ENCODE measurements around the gene CD300LG. TPM values are rescaled to one million over a fixed set of nuclear protein-coding genes. Genes with fewer than 3 reads are reported as not detected.

Gene CD300LG
- total and polyA plus RNA-seq, 2 experiments from 2014 or later = not detected

DNA sequence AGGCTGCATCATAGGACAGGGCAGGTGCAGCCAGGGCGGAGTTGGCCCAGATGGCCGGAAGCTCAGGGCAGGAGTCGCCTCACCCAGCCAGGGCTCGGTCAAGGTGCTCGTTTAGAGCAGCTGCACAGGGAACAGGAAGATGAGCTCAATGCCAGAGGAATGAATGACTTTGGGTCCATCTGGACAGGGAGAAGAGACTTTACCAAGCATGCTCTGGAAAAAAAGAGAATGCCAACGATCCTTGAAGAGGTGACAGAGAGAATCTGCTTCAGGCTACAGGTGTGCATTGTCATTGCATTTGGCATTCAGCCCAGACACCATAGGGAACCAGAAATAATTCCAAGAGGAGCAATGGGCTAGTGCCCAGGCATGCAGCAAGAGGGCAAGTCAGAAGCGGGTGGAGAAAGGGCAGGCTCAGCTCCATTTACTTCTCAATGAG, 7.3 kb upstream of the CD300LG start:
- peak; percentile 65 for ATAC-seq
- Histone ChIP-seq H3K9me2 (ENCODE audit: insufficient read depth) (no peaks in the 10 kb centered on the region), H3K79me2 (replicated peaks; ENCODE audit: insufficient read depth) (no peaks in the 10 kb centered on the region), H4K20me1 (replicated peaks; ENCODE audit: insufficient read depth) (no peaks in the 10 kb centered on the region), H3K27me3 (ENCODE audit: insufficient read depth) (peaks cover 1% of the 10 kb centered on the region; the same call in 1 of the 2 replicates), H3K36me3 (ENCODE audit: insufficient read depth) (no peaks in the 10 kb centered on the region), H3K4me2 (no peak overlapping the region), H3K4me1 (ENCODE audit: insufficient read depth) (no peaks in the 10 kb centered on the region), H3K4me3 (no peak overlapping the region), H2AFZ (no peak overlapping the region), H3F3A (replicated peaks; ENCODE audit: low read depth) (no peaks in the 10 kb centered on the region), H3K27ac (ENCODE audit: low read depth) (no peak overlapping the region)
- peaks cover 6% of the 10 kb centered on the region for H3K4me1 Mint-ChIP-seq
- no peak overlapping the region for H3K4me3 Mint-ChIP-seq
- no peak overlapping the region for H3K27ac Mint-ChIP-seq
- peaks cover 11% of the 10 kb centered on the region for H3K27me3 Mint-ChIP-seq (ENCODE audit: insufficient read depth, low read depth, poor library complexity)
- DNase-seq (ENCODE audit: low spot score) = peak; percentile 20
- no peaks in the 10 kb centered on the region for H3K36me3 Mint-ChIP-seq (ENCODE audit: low read depth)
- TF ChIP-seq STAT1 (IDR thresholded peaks at IDR 0.05; ENCODE audit: unreplicated experiment) (no peak), EZH2phosphoT487 (IDR thresholded peaks at IDR 0.05; ENCODE audit: unreplicated experiment) (no peak), CREB1 (CRISPR knock-in tag; IDR thresholded peaks at IDR 0.05; ENCODE audit: low read depth) (no peak), ZNF114 (CRISPR knock-in tag; IDR thresholded peaks at IDR 0.05) (no peak), JUNB (IDR thresholded peaks at IDR 0.05; ENCODE audit: unreplicated experiment) (no peak), ZNF331 (CRISPR knock-in tag; IDR thresholded peaks at IDR 0.05; ENCODE audit: low read depth) (no peak), NANOG (IDR thresholded peaks at IDR 0.05; ENCODE audit: borderline replicate concordance) (no peak), POLR2AphosphoS5 (IDR thresholded peaks at IDR 0.05; ENCODE audit: low read depth) (no peak), EZH2 (IDR thresholded peaks at IDR 0.05; ENCODE audit: low read depth, unreplicated experiment) (no peak)
- TF ChIP-seq, protein P1, sequence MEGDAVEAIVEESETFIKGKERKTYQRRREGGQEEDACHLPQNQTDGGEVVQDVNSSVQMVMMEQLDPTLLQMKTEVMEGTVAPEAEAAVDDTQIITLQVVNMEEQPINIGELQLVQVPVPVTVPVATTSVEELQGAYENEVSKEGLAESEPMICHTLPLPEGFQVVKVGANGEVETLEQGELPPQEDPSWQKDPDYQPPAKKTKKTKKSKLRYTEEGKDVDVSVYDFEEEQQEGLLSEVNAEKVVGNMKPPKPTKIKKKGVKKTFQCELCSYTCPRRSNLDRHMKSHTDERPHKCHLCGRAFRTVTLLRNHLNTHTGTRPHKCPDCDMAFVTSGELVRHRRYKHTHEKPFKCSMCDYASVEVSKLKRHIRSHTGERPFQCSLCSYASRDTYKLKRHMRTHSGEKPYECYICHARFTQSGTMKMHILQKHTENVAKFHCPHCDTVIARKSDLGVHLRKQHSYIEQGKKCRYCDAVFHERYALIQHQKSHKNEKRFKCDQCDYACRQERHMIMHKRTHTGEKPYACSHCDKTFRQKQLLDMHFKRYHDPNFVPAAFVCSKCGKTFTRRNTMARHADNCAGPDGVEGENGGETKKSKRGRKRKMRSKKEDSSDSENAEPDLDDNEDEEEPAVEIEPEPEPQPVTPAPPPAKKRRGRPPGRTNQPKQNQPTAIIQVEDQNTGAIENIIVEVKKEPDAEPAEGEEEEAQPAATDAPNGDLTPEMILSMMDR (conservative IDR thresholded peaks at IDR 0.05; ENCODE audit: low read depth in 2 of 2) = no peak
- TF ChIP-seq, protein P2, sequence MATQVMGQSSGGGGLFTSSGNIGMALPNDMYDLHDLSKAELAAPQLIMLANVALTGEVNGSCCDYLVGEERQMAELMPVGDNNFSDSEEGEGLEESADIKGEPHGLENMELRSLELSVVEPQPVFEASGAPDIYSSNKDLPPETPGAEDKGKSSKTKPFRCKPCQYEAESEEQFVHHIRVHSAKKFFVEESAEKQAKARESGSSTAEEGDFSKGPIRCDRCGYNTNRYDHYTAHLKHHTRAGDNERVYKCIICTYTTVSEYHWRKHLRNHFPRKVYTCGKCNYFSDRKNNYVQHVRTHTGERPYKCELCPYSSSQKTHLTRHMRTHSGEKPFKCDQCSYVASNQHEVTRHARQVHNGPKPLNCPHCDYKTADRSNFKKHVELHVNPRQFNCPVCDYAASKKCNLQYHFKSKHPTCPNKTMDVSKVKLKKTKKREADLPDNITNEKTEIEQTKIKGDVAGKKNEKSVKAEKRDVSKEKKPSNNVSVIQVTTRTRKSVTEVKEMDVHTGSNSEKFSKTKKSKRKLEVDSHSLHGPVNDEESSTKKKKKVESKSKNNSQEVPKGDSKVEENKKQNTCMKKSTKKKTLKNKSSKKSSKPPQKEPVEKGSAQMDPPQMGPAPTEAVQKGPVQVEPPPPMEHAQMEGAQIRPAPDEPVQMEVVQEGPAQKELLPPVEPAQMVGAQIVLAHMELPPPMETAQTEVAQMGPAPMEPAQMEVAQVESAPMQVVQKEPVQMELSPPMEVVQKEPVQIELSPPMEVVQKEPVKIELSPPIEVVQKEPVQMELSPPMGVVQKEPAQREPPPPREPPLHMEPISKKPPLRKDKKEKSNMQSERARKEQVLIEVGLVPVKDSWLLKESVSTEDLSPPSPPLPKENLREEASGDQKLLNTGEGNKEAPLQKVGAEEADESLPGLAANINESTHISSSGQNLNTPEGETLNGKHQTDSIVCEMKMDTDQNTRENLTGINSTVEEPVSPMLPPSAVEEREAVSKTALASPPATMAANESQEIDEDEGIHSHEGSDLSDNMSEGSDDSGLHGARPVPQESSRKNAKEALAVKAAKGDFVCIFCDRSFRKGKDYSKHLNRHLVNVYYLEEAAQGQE (IDR thresholded peaks at IDR 0.05; ENCODE audit: unreplicated experiment) = no peak
- TF ChIP-seq, protein P3, sequence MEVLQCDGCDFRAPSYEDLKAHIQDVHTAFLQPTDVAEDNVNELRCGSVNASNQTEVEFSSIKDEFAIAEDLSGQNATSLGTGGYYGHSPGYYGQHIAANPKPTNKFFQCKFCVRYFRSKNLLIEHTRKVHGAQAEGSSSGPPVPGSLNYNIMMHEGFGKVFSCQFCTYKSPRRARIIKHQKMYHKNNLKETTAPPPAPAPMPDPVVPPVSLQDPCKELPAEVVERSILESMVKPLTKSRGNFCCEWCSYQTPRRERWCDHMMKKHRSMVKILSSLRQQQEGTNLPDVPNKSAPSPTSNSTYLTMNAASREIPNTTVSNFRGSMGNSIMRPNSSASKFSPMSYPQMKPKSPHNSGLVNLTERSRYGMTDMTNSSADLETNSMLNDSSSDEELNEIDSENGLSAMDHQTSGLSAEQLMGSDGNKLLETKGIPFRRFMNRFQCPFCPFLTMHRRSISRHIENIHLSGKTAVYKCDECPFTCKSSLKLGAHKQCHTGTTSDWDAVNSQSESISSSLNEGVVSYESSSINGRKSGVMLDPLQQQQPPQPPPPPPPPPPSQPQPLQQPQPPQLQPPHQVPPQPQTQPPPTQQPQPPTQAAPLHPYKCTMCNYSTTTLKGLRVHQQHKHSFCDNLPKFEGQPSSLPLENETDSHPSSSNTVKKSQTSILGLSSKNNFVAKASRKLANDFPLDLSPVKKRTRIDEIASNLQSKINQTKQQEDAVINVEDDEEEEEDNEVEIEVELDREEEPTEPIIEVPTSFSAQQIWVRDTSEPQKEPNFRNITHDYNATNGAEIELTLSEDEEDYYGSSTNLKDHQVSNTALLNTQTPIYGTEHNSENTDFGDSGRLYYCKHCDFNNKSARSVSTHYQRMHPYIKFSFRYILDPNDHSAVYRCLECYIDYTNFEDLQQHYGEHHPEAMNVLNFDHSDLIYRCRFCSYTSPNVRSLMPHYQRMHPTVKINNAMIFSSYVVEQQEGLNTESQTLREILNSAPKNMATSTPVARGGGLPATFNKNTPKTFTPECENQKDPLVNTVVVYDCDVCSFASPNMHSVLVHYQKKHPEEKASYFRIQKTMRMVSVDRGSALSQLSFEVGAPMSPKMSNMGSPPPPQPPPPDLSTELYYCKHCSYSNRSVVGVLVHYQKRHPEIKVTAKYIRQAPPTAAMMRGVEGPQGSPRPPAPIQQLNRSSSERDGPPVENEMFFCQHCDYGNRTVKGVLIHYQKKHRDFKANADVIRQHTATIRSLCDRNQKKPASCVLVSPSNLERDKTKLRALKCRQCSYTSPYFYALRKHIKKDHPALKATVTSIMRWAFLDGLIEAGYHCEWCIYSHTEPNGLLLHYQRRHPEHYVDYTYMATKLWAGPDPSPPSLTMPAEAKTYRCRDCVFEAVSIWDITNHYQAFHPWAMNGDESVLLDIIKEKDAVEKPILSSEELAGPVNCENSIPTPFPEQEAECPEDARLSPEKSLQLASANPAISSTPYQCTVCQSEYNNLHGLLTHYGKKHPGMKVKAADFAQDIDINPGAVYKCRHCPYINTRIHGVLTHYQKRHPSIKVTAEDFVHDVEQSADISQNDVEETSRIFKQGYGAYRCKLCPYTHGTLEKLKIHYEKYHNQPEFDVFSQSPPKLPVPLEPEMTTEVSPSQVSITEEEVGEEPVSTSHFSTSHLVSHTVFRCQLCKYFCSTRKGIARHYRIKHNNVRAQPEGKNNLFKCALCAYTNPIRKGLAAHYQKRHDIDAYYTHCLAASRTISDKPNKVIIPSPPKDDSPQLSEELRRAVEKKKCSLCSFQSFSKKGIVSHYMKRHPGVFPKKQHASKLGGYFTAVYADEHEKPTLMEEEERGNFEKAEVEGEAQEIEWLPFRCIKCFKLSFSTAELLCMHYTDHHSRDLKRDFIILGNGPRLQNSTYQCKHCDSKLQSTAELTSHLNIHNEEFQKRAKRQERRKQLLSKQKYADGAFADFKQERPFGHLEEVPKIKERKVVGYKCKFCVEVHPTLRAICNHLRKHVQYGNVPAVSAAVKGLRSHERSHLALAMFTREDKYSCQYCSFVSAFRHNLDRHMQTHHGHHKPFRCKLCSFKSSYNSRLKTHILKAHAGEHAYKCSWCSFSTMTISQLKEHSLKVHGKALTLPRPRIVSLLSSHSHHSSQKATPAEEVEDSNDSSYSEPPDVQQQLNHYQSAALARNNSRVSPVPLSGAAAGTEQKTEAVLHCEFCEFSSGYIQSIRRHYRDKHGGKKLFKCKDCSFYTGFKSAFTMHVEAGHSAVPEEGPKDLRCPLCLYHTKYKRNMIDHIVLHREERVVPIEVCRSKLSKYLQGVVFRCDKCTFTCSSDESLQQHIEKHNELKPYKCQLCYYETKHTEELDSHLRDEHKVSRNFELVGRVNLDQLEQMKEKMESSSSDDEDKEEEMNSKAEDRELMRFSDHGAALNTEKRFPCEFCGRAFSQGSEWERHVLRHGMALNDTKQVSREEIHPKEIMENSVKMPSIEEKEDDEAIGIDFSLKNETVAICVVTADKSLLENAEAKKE (CRISPR knock-in tag; IDR thresholded peaks at IDR 0.05) = no peak
- TF ChIP-seq, protein P4, sequence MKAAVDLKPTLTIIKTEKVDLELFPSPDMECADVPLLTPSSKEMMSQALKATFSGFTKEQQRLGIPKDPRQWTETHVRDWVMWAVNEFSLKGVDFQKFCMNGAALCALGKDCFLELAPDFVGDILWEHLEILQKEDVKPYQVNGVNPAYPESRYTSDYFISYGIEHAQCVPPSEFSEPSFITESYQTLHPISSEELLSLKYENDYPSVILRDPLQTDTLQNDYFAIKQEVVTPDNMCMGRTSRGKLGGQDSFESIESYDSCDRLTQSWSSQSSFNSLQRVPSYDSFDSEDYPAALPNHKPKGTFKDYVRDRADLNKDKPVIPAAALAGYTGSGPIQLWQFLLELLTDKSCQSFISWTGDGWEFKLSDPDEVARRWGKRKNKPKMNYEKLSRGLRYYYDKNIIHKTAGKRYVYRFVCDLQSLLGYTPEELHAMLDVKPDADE (IDR thresholded peaks at IDR 0.05) = no peak
- no peaks in the 10 kb centered on the region for H3K9me3 Mint-ChIP-seq

Data from GM23338 (cell line).